HepG2 (cell line): ENCODE measurements around the gene EGR1. TPM values are rescaled to one million over a fixed set of nuclear protein-coding genes. Genes with fewer than 3 reads are reported as not detected.
A peak's percentile ranks its signal among the peaks of the same experiment; 100 is the strongest.

ENCODE experiments used
- EED ChIP-seq: sonication (generic); formaldehyde crosslinking; IDR thresholded peaks from 2 replicates; pipeline ENCODE4 v1.5.0; 2020; ENCODE audit warnings: mild to moderate bottlenecking, missing genetic modification reagents
- HNRNPUL1 ChIP-seq: fragments of 200-400 bp; formaldehyde crosslinking; IDR thresholded peaks from 2 replicates; pipeline ENCODE4 v1.6.1; 2017; ENCODE audit warnings: low read depth, mild to moderate bottlenecking, low read length, moderate library complexity
- MAX ChIP-seq: IDR thresholded peaks from 2 replicates; pipeline ENCODE4 v1.6.1; 2012; ENCODE audit warnings: inconsistent platforms
- MEIS1 ChIP-seq: sonication (generic); formaldehyde crosslinking; IDR thresholded peaks from 2 replicates; pipeline ENCODE4 v1.9.0; 2021; ENCODE audit warnings: mild to moderate bottlenecking, missing genetic modification reagents, moderate library complexity, borderline replicate concordance
- MTF2 ChIP-seq: sonication (generic); formaldehyde crosslinking; IDR thresholded peaks from 2 replicates; pipeline ENCODE4 v1.5.0; 2020; ENCODE audit warnings: missing genetic modification reagents, borderline replicate concordance
- MYNN ChIP-seq: sonication (generic); formaldehyde crosslinking; IDR thresholded peaks from 2 replicates; pipeline ENCODE4 v1.4.0; 2020; ENCODE audit warnings: mild to moderate bottlenecking, low read depth, missing genetic modification reagents
- MYPOP ChIP-seq: sonication (generic); formaldehyde crosslinking; IDR thresholded peaks from 2 replicates; pipeline ENCODE4 v1.8.1; 2023; ENCODE audit warnings: mild to moderate bottlenecking, moderate library complexity, missing genetic modification reagents
- NONO ChIP-seq, 2 experiments: fragments of 450-650 bp in 1 of 2; sonication (generic) in 1 of 2; formaldehyde crosslinking in 1 of 2; IDR thresholded peaks in 1 of 2; conservative IDR thresholded peaks in 1 of 2; 2 replicates each; pipeline versions ENCODE4 v1.6.1 to v1.8.0; 2017 to 2022; ENCODE audit warnings: mild to moderate bottlenecking in 1 of 2, missing genetic modification reagents in 1 of 2, moderate library complexity in 1 of 2
- PHF21A ChIP-seq: sonication (generic); formaldehyde crosslinking; IDR thresholded peaks from 2 replicates; pipeline ENCODE4 v1.5.0; 2020; ENCODE audit warnings: mild to moderate bottlenecking, missing genetic modification reagents
- RBM22 ChIP-seq: fragments of 200-400 bp; formaldehyde crosslinking; optimal IDR thresholded peaks from 2 replicates; pipeline ENCODE3; 2017; ENCODE audit warnings: mild to moderate bottlenecking, low read length, moderate library complexity
- REXO4 ChIP-seq: sonication (generic); formaldehyde crosslinking; IDR thresholded peaks from 2 replicates; pipeline ENCODE4 v1.8.0; 2022; ENCODE audit warnings: missing genetic modification reagents, mild to moderate bottlenecking, borderline replicate concordance
- RNF2 ChIP-seq: fragments of 450-650 bp; conservative IDR thresholded peaks from 2 replicates; pipeline ENCODE4 v1.6.1; 2016; ENCODE audit warnings: low read depth
- SIN3A ChIP-seq: IDR thresholded peaks from 2 replicates; pipeline ENCODE4 v1.6.1; 2011; ENCODE audit warnings: low read depth, mild to moderate bottlenecking, control low read depth, low read length, borderline replicate concordance
- ZNF121 ChIP-seq: sonication (generic); formaldehyde crosslinking; IDR thresholded peaks from 2 replicates; pipeline ENCODE4 v1.5.0; 2020; ENCODE audit warnings: mild to moderate bottlenecking, missing genetic modification reagents
- ZNF230 ChIP-seq: sonication (generic); formaldehyde crosslinking; IDR thresholded peaks from 2 replicates; pipeline ENCODE4 v1.4.0; 2020; ENCODE audit warnings: mild to moderate bottlenecking, missing genetic modification reagents
- ZNF343 ChIP-seq: sonication (generic); formaldehyde crosslinking; IDR thresholded peaks from 2 replicates; pipeline ENCODE4 v1.4.0; 2020; ENCODE audit warnings: mild to moderate bottlenecking, missing genetic modification reagents
- ZNF563 ChIP-seq: sonication (generic); formaldehyde crosslinking; IDR thresholded peaks from 2 replicates; pipeline ENCODE4 v1.8.0; 2022; ENCODE audit warnings: mild to moderate bottlenecking, moderate library complexity, missing genetic modification reagents
- ZNF878 ChIP-seq: sonication (generic); formaldehyde crosslinking; IDR thresholded peaks from 2 replicates; pipeline ENCODE4 v1.8.1; 2023; ENCODE audit warnings: mild to moderate bottlenecking, missing genetic modification reagents, moderate library complexity
- ZSCAN25 ChIP-seq: sonication (generic); formaldehyde crosslinking; IDR thresholded peaks from 2 replicates; pipeline ENCODE4 v1.8.0; 2022; ENCODE audit warnings: mild to moderate bottlenecking, missing genetic modification reagents
- ZSCAN30 ChIP-seq: sonication (generic); formaldehyde crosslinking; IDR thresholded peaks from 2 replicates; pipeline ENCODE4 v1.5.0; 2020; ENCODE audit warnings: mild to moderate bottlenecking, missing genetic modification reagents
- ZXDC ChIP-seq: sonication (generic); formaldehyde crosslinking; IDR thresholded peaks from 2 replicates; pipeline ENCODE4 v1.5.0; 2020; ENCODE audit warnings: mild to moderate bottlenecking, missing genetic modification reagents
- polyA plus RNA-seq, 8 experiments: library from polyadenylated mRNA; depleted of rRNA in 3 of 8; stranded (reverse) in 7 of 8; unstranded in 1 of 8; fragments of >200 nt; fragmentation: Illumina TruSeq in 4 of 8; extraction: Trizol in 4 of 8; gene quantifications; 2 replicates each; pipeline versions ENCODE4 v1.2.1 to v1.2.3, GENCODE V29; 2011 to 2016; ENCODE audit warnings: low read depth in 4 of 8, missing spikeins in 1 of 8, mixed read lengths in 1 of 8; ENCODE audit not compliant: insufficient read depth in 1 of 8
- total RNA-seq, 5 experiments: library from RNA; depleted of rRNA; stranded (reverse); fragments of >200 nt; fragmentation: Illumina TruSeq; extraction: Trizol; gene quantifications; 2 replicates each; pipeline ENCODE4 v1.2.3, GENCODE V29; 2016; ENCODE audit warnings: low read depth in 1 of 5
- TF ChIP-seq, protein P1 (sequence below): sonication (generic); formaldehyde crosslinking; IDR thresholded peaks from 2 replicates; pipeline ENCODE4 v1.4.0; 2020; ENCODE audit warnings: mild to moderate bottlenecking, missing genetic modification reagents

Gene EGR1
- total and polyA plus RNA-seq, 2 of the 13 experiments (the other 11 are each of a cell fraction or from before 2014, with no cell fraction given) = 4.1 to 4.5 TPM

GRCh38 chr5:138464388-138465260 is 655 bp upstream of the EGR1 start (continued):
- TF ChIP-seq ZXDC (CRISPR knock-in tag) = peak; percentile 22; the same call in 1 of the 2 replicates
- no peak for TF ChIP-seq REXO4 (CRISPR knock-in tag)
- 0 out of 2 replicates have a peak, but pooled peaks have one; percentile 8 for TF ChIP-seq HNRNPUL1
- TF ChIP-seq NONO (IDR thresholded peaks at IDR 0.05) = no peak
- TF ChIP-seq NONO (CRISPR knock-in tag; conservative IDR thresholded peaks at IDR 0.05) = peak; percentile 55
- peak; percentile 86 for TF ChIP-seq RNF2
- peak; percentile 60; the same call in 1 of the 2 replicates for TF ChIP-seq ZNF563 (CRISPR knock-in tag)
- TF ChIP-seq MYNN (CRISPR knock-in tag) = peak; percentile 20; the same call in 1 of the 2 replicates
- 0 out of 2 replicates have a peak, but pooled peaks have one; percentile 9 for TF ChIP-seq ZNF343 (CRISPR knock-in tag)
- TF ChIP-seq SIN3A = peak; percentile 71; the same call in 1 of the 2 replicates
- peak; percentile 34; the same call in 1 of the 2 replicates for TF ChIP-seq ZSCAN25
- peak; percentile 56; the same call in 1 of the 2 replicates for TF ChIP-seq ZNF121 (CRISPR knock-in tag)
- TF ChIP-seq ZNF230 (CRISPR knock-in tag) = peak; percentile 50; the same call in 1 of the 2 replicates
- peak; percentile 50 for TF ChIP-seq RBM22
- TF ChIP-seq MTF2 = 0 out of 2 replicates have a peak, but pooled peaks have one; percentile 45
- 0 out of 2 replicates have a peak, but pooled peaks have one; percentile 27 for TF ChIP-seq EED (CRISPR knock-in tag)
- TF ChIP-seq PHF21A (CRISPR knock-in tag) = peak; percentile 78
- TF ChIP-seq ZNF878 (CRISPR knock-in tag) = peak; percentile 30; the same call in 1 of the 2 replicates
- no peak for TF ChIP-seq ZSCAN30
- peak; percentile 39; the same call in 1 of the 2 replicates for TF ChIP-seq MEIS1 (CRISPR knock-in tag)
- TF ChIP-seq MYPOP (CRISPR knock-in tag) = 0 out of 2 replicates have a peak, but pooled peaks have one; percentile 20
- TF ChIP-seq MAX = peak; percentile 60; the same call in 1 of the 2 replicates
- TF ChIP-seq, protein P1, sequence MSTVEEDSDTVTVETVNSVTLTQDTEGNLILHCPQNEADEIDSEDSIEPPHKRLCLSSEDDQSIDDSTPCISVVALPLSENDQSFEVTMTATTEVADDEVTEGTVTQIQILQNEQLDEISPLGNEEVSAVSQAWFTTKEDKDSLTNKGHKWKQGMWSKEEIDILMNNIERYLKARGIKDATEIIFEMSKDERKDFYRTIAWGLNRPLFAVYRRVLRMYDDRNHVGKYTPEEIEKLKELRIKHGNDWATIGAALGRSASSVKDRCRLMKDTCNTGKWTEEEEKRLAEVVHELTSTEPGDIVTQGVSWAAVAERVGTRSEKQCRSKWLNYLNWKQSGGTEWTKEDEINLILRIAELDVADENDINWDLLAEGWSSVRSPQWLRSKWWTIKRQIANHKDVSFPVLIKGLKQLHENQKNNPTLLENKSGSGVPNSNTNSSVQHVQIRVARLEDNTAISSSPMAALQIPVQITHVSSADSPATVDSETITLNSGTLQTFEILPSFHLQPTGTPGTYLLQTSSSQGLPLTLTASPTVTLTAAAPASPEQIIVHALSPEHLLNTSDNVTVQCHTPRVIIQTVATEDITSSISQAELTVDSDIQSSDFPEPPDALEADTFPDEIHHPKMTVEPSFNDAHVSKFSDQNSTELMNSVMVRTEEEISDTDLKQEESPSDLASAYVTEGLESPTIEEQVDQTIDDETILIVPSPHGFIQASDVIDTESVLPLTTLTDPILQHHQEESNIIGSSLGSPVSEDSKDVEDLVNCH (CRISPR knock-in tag) = no peak
